Measurements from ENCODE around the gene TSPEAR. TPM values are rescaled to one million over a fixed set of nuclear protein-coding genes. Genes with fewer than 3 reads are reported as not detected.
A peak's percentile ranks its signal among the peaks of the same experiment; 100 is the strongest.

Gene TSPEAR
- total and polyA plus RNA-seq, 9 of the 15 experiments (the other 6 are each of a cell fraction or from before 2014, with no cell fraction given): not detected

GRCh38 chr21:44517175-44517899, 194.0 kb downstream of the TSPEAR start (continued):
- TF ChIP-seq REST (IDR thresholded peaks at IDR 0.05; ENCODE audit: borderline replicate concordance) (peak; percentile 98), REST (CRISPR knock-in tag; IDR thresholded peaks at IDR 0.05; ENCODE audit: low read depth) (0 out of 2 replicates have a peak, but pooled peaks have one; percentile 56), NR4A1 (CRISPR knock-in tag; IDR thresholded peaks at IDR 0.05) (0 out of 2 replicates have a peak, but pooled peaks have one; percentile 38), NR4A1 (tag; IDR thresholded peaks at IDR 0.05) (0 out of 2 replicates have a peak, but pooled peaks have one; percentile 40), PRDM10 (IDR thresholded peaks at IDR 0.05; ENCODE audit: partially characterized antibody) (peak; percentile 50), DEAF1 (CRISPR knock-in tag; IDR thresholded peaks at IDR 0.05) (no peak), NFIX (CRISPR knock-in tag; IDR thresholded peaks at IDR 0.05; ENCODE audit: low read depth) (no peak), ATF3 (IDR thresholded peaks at IDR 0.05) (peak; percentile 79; the same call in 1 of the 2 replicates), ATF3 (CRISPR knock-in tag; conservative IDR thresholded peaks at IDR 0.05) (no peak), CBX5 (IDR thresholded peaks at IDR 0.05; ENCODE audit: borderline replicate concordance, low read depth) (0 out of 2 replicates have a peak, but pooled peaks have one; percentile 9), ZNF79 (CRISPR knock-in tag; IDR thresholded peaks at IDR 0.05; ENCODE audit: low read depth) (0 out of 2 replicates have a peak, but pooled peaks have one; percentile 54), MAZ (CRISPR knock-in tag; conservative IDR thresholded peaks at IDR 0.05 in 1 of 2, IDR thresholded peaks at IDR 0.05 in 1 of 2) (peak in 1 of 2 experiments; percentile 70; a peak in 2 of 4 replicates)
